Central memory CD8-positive, alpha-beta T cell (primary cell): Measurements from ENCODE around the gene WFS1.

Experiments used
- ATAC-seq: fragments of 150-1000 bp; cut with Tn5 transposase; replicated peaks from 2 replicates; pipeline ENCODE4 v1.10.0; 2022; ENCODE audit warnings: mild to moderate bottlenecking, moderate FRiP score, moderate number of reproducible peaks; ENCODE audit not compliant: poor library complexity, severe bottlenecking; ENCODE audit errors: extremely low read depth
- DNase-seq, 2 donors: peaks; one replicate each; pipeline ENCODE4 v3.0.0; 2021; ENCODE audit warnings: low spot score in 2 of 2
- H3K27ac Mint-ChIP-seq: one replicate; pipeline ENCODE4 v1.8.0; 2022; ENCODE audit warnings: low read depth, mild to moderate bottlenecking, moderate library complexity, mixed read lengths
- H3K27me3 Mint-ChIP-seq: one replicate; pipeline ENCODE4 v1.8.0; 2022; ENCODE audit warnings: mixed read lengths
- H3K36me3 Mint-ChIP-seq: one replicate; pipeline ENCODE4 v1.8.0; 2022; ENCODE audit warnings: mild to moderate bottlenecking, moderate library complexity, mixed read lengths; ENCODE audit not compliant: insufficient read depth
- H3K4me1 Mint-ChIP-seq: one replicate; pipeline ENCODE4 v1.8.0; 2022; ENCODE audit warnings: mixed read lengths
- H3K4me3 Mint-ChIP-seq: one replicate; pipeline ENCODE4 v1.8.0; 2022; ENCODE audit warnings: mild to moderate bottlenecking, moderate library complexity, mixed read lengths
- H3K9me3 Mint-ChIP-seq: one replicate; pipeline ENCODE4 v1.8.0; 2022; ENCODE audit warnings: mixed read lengths

WFS1 gene

DNA sequence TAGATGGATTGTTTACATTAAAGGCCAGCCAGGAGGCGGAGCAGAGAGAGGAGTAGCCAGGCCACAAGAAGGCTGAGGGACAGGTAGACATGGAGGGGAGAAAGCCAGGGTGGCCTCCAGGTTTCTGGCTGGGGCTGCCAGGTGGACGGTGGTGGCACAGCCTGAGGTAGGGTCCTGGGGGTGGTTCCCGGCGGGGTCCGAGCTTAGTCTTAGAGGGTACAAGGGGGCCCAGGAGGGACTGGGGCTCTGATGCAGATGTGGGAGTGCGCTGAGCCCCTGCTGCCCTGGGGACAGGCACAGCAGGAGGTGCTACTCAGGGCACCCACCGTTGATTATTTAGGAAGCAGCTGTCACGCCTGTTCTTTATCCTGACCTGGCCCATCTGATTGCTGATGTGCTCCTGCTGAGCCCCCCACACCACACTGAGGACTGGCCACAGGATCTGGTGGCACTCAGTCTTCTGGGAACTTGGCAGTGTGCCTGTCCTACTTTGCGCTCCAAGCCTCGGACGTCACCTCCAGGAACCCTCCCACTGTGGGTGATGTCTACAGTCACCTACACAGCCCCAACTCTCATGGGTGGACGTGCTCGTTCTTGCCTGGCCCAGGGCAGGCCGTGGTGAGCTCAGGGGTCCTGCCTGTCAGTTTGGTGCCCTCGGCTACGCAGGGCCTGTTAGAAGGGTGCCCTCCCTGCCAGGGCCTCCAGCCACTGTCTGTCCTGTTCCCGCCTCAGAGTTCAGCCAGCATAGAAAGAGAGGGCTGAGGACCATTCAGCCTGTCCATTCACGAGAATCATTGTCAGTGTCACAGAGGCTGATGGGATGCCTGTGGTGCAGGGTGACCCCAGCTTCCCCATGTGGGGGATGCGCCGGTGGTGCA lies 12.0 kb downstream of the WFS1 start:
- Mint-ChIP-seq H3K36me3 (no peaks in the 10 kb centered on the region), H3K27me3 (no peaks in the 10 kb centered on the region), H3K4me1 (peaks cover 6% of the 10 kb centered on the region), H3K9me3 (no peaks in the 10 kb centered on the region), H3K4me3 (no peak overlapping the region), H3K27ac (no peak overlapping the region)
- DNase-seq (no peak), ATAC-seq (no peak)

DNA sequence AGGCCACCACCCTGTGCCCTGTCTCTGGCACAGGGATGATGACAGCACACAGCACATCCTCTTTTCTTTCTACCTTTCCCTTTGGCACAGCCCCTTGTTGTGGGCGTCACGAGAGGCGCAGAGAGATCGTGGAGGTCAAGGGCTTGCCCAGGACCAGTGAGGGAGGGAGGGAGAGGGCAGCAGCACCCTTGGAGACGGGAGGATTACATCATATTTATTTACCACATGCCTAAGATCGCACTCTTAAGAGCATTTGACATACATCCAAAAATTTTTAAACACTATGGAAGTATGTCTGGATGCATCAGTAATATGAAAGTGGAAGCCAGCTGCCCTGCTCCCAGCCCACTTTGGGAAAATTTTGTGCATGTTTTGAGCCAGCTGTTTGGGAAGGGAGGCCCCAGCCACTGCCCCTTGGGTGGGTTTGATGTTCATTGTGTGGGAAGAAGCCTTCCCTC lies 12.7 kb downstream of the WFS1 start:
- no peaks in the 10 kb centered on the region for H3K9me3 Mint-ChIP-seq
- no peak for ATAC-seq
- no peaks in the 10 kb centered on the region for H3K27me3 Mint-ChIP-seq
- H3K27ac Mint-ChIP-seq = no peak overlapping the region
- H3K4me3 Mint-ChIP-seq = no peak overlapping the region
- no peaks in the 10 kb centered on the region for H3K36me3 Mint-ChIP-seq
- no peak for DNase-seq
- H3K4me1 Mint-ChIP-seq = peaks cover 6% of the 10 kb centered on the region

DNA sequence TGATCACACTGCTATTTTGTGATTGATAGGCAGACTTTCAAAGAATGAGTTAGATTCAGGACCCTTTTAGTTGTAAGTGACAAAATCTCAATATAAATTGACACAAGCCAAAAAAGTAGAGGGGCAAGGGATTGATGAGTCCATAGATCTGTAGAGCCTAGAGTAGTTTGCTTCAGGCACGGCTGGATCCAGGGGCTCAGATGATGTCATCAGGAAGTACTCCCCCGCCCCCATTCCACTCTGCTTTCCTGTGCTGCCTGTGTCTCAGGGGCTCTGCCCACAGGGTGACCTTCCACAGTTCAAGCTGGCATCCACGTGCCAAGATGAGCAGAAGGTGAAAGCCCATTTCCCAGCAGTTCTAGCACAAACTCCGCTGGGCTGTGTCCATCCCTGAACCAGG lies 13.6 kb downstream of the WFS1 start:
- H3K4me1 Mint-ChIP-seq = peaks cover 6% of the 10 kb centered on the region

DNA sequence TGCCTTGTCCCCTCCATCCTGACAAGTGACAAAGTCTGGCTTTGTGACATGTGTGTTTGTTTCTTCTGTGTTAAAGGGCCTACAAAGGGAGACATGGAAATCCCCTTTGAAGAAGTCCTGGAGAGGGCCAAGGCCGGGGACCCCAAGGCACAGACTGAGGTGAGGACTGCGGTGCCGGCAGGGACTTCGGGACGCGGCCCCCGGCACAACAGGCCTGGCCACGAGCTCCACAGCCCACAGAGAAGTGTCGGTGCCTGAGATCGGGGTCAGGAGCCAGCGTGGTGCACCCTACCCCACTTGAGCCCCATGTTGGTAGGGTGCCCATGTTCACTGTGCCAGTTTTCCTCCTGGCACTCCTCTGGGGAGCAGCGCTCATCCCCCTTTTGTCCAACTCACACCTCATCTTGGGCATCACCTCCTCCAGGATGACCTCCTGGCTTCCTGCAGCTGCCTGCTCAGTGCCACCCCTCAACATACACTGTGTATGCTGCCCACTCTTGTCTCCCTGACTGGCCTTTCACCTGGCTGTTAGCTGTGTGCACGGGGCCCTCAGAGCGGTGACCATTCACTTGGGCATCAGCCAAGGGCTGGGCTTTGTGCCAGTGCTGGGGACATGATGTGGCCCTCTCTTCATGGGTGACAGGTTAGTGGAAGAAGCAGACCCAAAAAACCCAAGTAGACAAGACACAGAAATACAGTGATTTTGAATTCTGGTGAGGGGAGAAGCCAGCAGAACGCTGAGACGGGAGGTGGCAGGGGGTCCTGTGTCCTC lies 17.6 kb downstream of the WFS1 start:
- no peaks in the 10 kb centered on the region for H3K9me3 Mint-ChIP-seq
- ATAC-seq = no peak
- H3K4me1 Mint-ChIP-seq = no peaks in the 10 kb centered on the region
- no peak for DNase-seq
- H3K27ac Mint-ChIP-seq = no peak overlapping the region
- H3K4me3 Mint-ChIP-seq = no peak overlapping the region
- peaks cover 4% of the 10 kb centered on the region for H3K36me3 Mint-ChIP-seq
- H3K27me3 Mint-ChIP-seq = no peaks in the 10 kb centered on the region

More for the DNA sequence above, 13.6 kb downstream of the WFS1 start:
- Mint-ChIP-seq H3K4me3 (no peak overlapping the region), H3K27me3 (no peaks in the 10 kb centered on the region), H3K9me3 (no peaks in the 10 kb centered on the region), H3K36me3 (no peaks in the 10 kb centered on the region), H3K27ac (no peak overlapping the region)
- DNase-seq = no peak
- ATAC-seq = no peak

DNA sequence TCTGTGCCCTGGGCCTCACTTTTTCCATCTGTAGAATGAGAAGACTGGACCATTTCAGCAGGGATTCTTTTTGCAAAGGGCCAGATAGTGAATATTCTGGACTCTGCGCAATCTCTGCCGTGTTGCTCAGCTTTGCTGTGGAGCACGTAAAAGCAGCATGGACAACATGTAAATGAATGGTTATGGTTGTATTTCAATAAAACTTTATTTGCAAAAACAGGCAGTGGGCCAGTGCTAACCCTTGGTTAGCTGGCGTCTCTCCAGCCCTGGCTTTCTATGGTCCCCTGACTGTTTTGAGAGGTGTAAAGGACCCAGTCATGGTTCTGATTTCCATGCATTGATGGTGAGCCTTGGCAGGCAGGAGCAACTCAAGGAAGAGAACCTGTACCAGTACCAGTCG lies 18.7 kb downstream of the WFS1 start:
- DNase-seq = no peak
- Mint-ChIP-seq H3K4me1 (no peaks in the 10 kb centered on the region), H3K27ac (no peak overlapping the region), H3K9me3 (no peaks in the 10 kb centered on the region), H3K36me3 (peaks cover 4% of the 10 kb centered on the region), H3K4me3 (no peak overlapping the region), H3K27me3 (no peaks in the 10 kb centered on the region)
- no peak for ATAC-seq

DNA sequence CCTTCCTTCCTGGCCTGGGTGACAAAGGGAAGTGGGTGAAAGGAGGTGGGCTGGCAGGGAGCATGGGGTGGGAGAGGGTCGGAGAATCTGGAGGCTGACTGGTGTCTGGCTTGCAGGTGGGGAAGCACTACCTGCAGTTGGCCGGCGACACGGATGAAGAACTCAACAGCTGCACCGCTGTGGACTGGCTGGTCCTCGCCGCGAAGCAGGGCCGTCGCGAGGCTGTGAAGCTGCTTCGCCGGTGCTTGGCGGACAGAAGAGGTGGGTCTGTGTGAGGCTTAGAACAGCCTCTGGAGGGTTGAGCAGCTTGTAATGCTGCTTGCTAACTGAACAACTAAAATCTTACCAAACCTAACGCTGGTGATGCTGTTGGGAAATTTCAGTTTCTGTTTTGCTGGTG lies 19.2 kb downstream of the WFS1 start:
- Mint-ChIP-seq H3K4me1 (no peaks in the 10 kb centered on the region), H3K27ac (no peak overlapping the region), H3K27me3 (no peaks in the 10 kb centered on the region), H3K36me3 (peaks cover 4% of the 10 kb centered on the region), H3K9me3 (no peaks in the 10 kb centered on the region), H3K4me3 (no peak overlapping the region)
- no peak for ATAC-seq
- DNase-seq = no peak

DNA sequence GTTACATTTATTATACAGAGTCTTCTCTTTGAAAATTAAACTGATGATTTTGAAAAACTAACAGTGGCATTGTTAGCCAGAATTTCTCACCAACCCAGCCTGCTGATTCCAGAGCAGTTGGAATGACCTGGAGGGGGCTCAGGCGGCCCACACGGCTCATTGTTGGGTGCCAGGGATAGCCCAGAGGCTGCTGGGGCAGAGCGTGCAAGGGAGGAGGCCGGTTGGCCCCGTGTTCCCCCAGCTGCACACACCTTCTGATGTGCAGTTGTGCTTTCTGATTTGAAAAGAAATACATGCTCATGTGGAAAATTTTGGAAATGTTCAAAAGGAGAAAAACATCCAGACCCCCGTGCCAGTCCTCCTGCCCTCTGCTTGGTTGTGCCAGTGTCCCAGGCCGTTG lies 20.6 kb downstream of the WFS1 start:
- Mint-ChIP-seq H3K9me3 (no peaks in the 10 kb centered on the region), H3K36me3 (peaks cover 5% of the 10 kb centered on the region), H3K27ac (no peak overlapping the region), H3K4me3 (no peak overlapping the region), H3K4me1 (no peaks in the 10 kb centered on the region), H3K27me3 (no peaks in the 10 kb centered on the region)
- no peak for ATAC-seq
- DNase-seq = no peak

DNA sequence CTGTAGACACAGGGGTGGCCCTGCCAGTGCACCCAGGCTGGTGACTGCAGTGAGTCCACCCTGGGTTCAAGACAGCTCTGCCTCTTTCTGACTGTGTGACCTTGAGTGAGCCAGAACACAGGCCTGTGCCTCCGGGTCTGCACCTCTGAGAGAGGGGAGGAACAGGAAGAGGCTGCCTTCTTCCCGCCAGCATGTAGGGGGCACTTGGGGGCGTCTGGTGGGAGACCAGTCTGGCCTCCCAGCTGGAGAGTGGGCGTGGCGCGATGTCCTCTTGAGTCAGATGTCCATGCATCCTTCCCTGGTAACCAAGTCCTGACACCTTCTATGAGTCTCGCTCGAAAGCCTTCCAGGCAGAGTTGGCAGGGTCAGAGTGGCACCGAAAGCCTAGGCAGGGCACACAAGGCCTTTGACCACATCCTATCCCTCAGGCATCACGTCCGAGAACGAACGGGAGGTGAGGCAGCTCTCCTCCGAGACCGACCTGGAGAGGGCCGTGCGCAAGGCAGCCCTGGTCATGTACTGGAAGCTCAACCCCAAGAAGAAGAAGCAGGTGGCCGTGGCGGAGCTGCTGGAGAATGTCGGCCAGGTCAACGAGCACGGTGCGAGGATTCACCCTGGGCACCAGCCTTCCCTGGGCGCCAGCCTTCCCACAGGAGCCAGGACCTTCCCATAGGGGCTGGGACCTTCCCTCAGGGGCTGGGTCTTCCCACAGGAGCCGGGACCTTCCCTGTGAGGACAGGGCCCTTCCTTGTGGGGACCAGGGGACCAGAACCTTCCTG lies 21.3 kb downstream of the WFS1 start:
- H3K9me3 Mint-ChIP-seq = no peaks in the 10 kb centered on the region
- no peak for ATAC-seq
- no peak for DNase-seq
- H3K4me3 Mint-ChIP-seq = no peak overlapping the region
- no peaks in the 10 kb centered on the region for H3K4me1 Mint-ChIP-seq
- H3K36me3 Mint-ChIP-seq = peaks cover 5% of the 10 kb centered on the region
- H3K27ac Mint-ChIP-seq = no peak overlapping the region
- H3K27me3 Mint-ChIP-seq = no peaks in the 10 kb centered on the region

DNA sequence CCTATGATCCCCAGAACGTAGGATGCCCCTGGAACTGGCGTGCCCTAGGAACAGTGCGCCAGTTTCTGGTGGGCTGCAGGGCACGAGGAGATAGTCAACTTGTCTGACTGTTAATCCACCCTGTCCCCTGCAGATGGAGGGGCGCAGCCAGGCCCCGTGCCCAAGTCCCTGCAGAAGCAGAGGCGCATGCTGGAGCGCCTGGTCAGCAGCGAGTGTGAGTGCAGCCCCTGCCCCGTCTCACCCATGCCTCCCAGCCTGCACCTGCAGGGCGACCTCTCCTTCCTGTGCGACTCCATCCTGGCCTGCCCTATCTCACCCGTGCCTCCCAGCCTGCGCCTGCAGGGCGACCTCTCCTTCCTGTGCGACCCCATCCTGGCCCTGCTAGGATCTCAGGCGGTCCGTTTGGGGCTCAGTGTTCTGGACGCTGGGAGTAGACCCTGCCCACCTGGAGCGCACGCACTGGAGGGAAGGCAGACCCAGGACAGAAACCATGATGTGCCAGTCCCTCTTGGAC lies 22.2 kb downstream of the WFS1 start:
- DNase-seq (no peak), ATAC-seq (no peak)
- no peak overlapping the region for H3K4me3 Mint-ChIP-seq
- H3K27me3 Mint-ChIP-seq = no peaks in the 10 kb centered on the region
- H3K9me3 Mint-ChIP-seq = no peaks in the 10 kb centered on the region
- H3K27ac Mint-ChIP-seq = no peak overlapping the region
- peaks cover 5% of the 10 kb centered on the region for H3K36me3 Mint-ChIP-seq
- H3K4me1 Mint-ChIP-seq = no peaks in the 10 kb centered on the region

DNA sequence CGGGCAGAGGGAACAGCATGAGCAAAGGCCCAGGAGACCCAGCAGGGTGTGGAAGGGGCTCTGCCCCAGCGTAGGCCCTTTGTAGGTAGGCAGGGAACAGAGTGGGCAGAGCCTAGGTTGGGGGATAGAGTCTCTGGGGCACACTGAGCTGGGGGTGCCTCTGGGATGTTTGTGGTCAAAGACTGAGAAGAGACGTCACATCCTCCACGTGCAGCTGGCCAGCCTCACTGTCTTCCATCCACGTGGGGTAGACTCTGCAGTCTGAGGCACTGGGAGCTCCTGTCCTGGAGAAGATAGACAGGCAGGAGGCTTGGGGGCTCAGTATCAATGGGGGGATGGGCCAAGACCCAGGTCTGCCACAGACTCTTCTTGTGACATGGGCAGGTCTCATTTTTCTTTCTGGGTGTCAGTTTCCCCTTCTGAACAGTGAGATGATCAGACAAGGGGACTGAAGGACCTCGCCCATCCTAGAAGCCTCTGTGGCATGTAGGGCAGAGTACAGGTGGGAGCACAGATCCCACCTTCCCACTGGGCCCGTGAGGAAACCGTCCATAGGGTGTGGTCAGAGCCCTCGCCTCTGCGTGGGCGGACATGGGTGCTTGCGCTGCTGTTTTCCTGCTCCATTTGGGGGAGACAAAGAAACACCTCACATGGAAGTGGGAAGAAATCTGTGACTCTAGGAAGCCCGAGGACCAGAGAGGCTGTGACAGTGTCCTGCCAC lies 22.9 kb downstream of the WFS1 start:
- H3K27ac Mint-ChIP-seq = no peak overlapping the region
- ATAC-seq (no peak), DNase-seq (no peak)
- H3K27me3 Mint-ChIP-seq = no peaks in the 10 kb centered on the region
- H3K4me1 Mint-ChIP-seq = no peaks in the 10 kb centered on the region
- H3K36me3 Mint-ChIP-seq = peaks cover 5% of the 10 kb centered on the region
- H3K4me3 Mint-ChIP-seq = no peak overlapping the region
- no peaks in the 10 kb centered on the region for H3K9me3 Mint-ChIP-seq

DNA sequence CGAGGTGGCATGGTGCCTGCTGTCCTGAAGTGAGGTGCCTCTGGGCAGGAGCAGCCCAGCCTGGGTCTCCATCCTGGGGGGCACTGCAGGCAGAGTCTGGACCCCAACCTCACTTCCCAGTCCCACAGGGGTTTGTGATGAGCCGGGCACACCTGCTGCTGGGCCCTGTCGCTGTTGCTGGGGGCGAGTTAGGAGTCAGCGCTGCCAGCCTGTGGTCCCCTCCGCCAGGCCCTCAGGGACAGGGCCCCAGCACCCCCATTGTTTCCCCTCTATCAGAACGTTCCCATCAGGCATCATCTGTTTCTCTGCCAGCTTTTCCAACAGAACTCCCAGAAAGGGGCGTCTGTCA lies 23.4 kb downstream of the WFS1 start:
- H3K9me3 Mint-ChIP-seq = no peaks in the 10 kb centered on the region

DNA sequence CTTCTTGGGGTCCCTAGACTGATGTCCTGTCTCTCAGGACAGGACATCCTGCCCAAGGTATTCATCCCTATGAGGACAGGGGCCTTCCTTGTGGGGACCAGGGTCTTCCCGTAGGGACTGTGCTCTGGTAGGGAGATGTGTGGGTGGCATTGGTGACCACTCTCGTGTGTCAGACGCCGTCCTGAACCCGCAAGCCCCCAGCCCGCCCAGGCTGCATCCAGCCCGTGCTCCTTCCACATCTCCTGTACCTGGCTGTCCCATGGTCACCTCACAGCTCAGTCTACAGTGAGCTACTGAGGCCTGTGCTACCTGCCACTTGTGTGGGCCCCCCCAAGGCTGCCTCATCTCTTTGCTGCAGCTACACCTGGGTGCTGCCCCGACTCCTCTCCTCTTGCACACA lies 24.0 kb downstream of the WFS1 start:
- no peak for DNase-seq
- no peaks in the 10 kb centered on the region for H3K9me3 Mint-ChIP-seq
- no peak overlapping the region for H3K27ac Mint-ChIP-seq
- no peaks in the 10 kb centered on the region for H3K4me1 Mint-ChIP-seq
- H3K36me3 Mint-ChIP-seq = peaks cover 3% of the 10 kb centered on the region
- H3K4me3 Mint-ChIP-seq = no peak overlapping the region
- H3K27me3 Mint-ChIP-seq = no peaks in the 10 kb centered on the region
- no peak for ATAC-seq

More for the DNA sequence above, 23.4 kb downstream of the WFS1 start:
- DNase-seq (no peak), ATAC-seq (no peak)
- no peaks in the 10 kb centered on the region for H3K27me3 Mint-ChIP-seq
- H3K4me3 Mint-ChIP-seq = no peak overlapping the region
- no peak overlapping the region for H3K27ac Mint-ChIP-seq
- peaks cover 5% of the 10 kb centered on the region for H3K36me3 Mint-ChIP-seq
- H3K4me1 Mint-ChIP-seq = no peaks in the 10 kb centered on the region
